Activated CD4-positive, alpha-beta memory T cell treated with anti-CD3 and anti-CD28 coated beads, Interleukin-2, amount 10 ng/mL, durations not matched to agents 7 days and 5 days (primary cell): ENCODE data around the gene HACD1. TPM values are rescaled to one million over a fixed set of nuclear protein-coding genes. Genes with fewer than 3 reads are reported as not detected.
"Not testable (repeated sequence)": the region's sequence is repeated elsewhere in the genome, so short reads cannot be mapped to it uniquely, and the experiment has no call there.

Experiments
- CTCF ChIA-PET: fragments of 350-600 bp; sonication (Branson Sonifier 250); formaldehyde crosslinking; loops from one replicate; lab custom pipeline; 2021; ENCODE audit warnings: antibody characterized with exemption, inconsistent platforms; lab: Charles Lee
- POLR2A ChIA-PET: fragments of 350-600 bp; sonication (Branson Sonifier 250); formaldehyde crosslinking; loops from one replicate; lab custom pipeline; 2021; ENCODE audit warnings: antibody characterized with exemption; lab: Charles Lee
- DNase-seq: peaks from one replicate; pipeline ENCODE4 v3.0.0-alpha.2; 2020
- H3K27ac Mint-ChIP-seq: one replicate; pipeline ENCODE4 v1.8.0; 2021; ENCODE audit warnings: mild to moderate bottlenecking, mixed read lengths
- H3K27me3 Mint-ChIP-seq: one replicate; pipeline ENCODE4 v1.8.0; 2021; ENCODE audit warnings: mixed read lengths
- H3K36me3 Mint-ChIP-seq: one replicate; pipeline ENCODE4 v1.8.0; 2021; ENCODE audit warnings: low read depth, mixed read lengths
- H3K4me1 Mint-ChIP-seq: one replicate; pipeline ENCODE4 v1.8.0; 2021; ENCODE audit warnings: mixed read lengths
- H3K4me3 Mint-ChIP-seq: one replicate; pipeline ENCODE4 v1.8.0; 2021; ENCODE audit warnings: mild to moderate bottlenecking, mixed read lengths
- H3K9me3 Mint-ChIP-seq: one replicate; pipeline ENCODE4 v1.8.0; 2021; ENCODE audit warnings: mixed read lengths
- total RNA-seq, 2 experiments: library from RNA; stranded (reverse); gene quantifications; one replicate each; pipeline ENCODE4 v1.2.3, GENCODE V29; 2021

The HACD1 gene
- total RNA-seq, 2 experiments from 2014 or later: 3.7 to 4.6 TPM

DNA sequence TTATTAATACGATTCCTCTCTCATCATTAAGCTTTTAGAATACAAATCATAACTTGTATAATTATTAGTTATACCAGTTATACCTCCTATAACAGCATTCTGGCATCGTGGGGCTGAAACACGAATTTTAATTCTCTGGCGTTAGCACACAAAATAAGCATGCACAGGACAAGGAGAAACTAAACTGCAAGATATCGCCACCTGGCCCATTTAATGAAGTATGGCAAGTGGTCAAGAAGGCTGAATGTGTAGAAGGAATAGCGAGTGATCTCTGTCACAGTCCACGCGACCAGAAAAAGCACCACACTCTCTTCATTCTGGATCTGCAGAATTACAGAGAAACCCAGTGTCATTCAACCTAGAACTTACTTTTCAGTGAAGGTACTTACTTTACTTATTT is 18.1 kb downstream of the HACD1 start:
- no peaks in the 10 kb centered on the region for H3K27me3 Mint-ChIP-seq
- H3K9me3 Mint-ChIP-seq: no peaks in the 10 kb centered on the region
- H3K36me3 Mint-ChIP-seq: no peaks in the 10 kb centered on the region
- DNase-seq: no peak
- CTCF ChIA-PET: no interaction called here
- no peak overlapping the region for H3K27ac Mint-ChIP-seq
- POLR2A ChIA-PET: no interaction called here
- H3K4me1 Mint-ChIP-seq: no peaks in the 10 kb centered on the region
- H3K4me3 Mint-ChIP-seq: no peak overlapping the region

DNA sequence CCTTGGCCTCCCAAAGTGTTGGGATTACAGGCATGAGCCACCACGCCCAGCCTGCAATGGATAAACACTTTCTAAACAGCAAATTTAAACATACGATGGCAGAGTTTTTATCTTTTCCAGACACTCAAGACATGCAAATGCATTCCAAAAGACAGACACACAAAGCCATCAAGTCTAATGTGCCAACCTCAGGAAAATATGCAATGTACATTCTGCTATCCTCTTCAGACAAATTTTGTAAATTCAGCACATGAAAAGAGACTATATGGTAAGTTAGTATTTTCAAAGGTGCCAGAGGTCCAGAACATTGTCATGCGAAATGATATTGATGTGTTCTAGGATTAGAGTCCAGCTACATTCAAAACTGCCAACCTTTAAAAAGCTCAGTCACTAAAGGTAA is 19.8 kb downstream of the HACD1 start:
- no peaks in the 10 kb centered on the region for H3K36me3 Mint-ChIP-seq
- CTCF ChIA-PET: interaction anchor here (0.8 to 1.2 kb wide), 4 partner anchors 9 to 188 kb away, joined by 3 to 6 read pairs (median 3); no protein-coding TSS in a partner anchor
- DNase-seq: no peak
- no peaks in the 10 kb centered on the region for H3K27me3 Mint-ChIP-seq
- H3K27ac Mint-ChIP-seq: no peak overlapping the region
- H3K9me3 Mint-ChIP-seq: no peaks in the 10 kb centered on the region
- H3K4me3 Mint-ChIP-seq: no peak overlapping the region
- H3K4me1 Mint-ChIP-seq: no peaks in the 10 kb centered on the region
- POLR2A ChIA-PET: interaction anchor here (1.2 kb wide), 1 partner anchor 143 kb away, joined by 3 read pairs; the partner anchor contains the start of gene ST8SIA6

DNA sequence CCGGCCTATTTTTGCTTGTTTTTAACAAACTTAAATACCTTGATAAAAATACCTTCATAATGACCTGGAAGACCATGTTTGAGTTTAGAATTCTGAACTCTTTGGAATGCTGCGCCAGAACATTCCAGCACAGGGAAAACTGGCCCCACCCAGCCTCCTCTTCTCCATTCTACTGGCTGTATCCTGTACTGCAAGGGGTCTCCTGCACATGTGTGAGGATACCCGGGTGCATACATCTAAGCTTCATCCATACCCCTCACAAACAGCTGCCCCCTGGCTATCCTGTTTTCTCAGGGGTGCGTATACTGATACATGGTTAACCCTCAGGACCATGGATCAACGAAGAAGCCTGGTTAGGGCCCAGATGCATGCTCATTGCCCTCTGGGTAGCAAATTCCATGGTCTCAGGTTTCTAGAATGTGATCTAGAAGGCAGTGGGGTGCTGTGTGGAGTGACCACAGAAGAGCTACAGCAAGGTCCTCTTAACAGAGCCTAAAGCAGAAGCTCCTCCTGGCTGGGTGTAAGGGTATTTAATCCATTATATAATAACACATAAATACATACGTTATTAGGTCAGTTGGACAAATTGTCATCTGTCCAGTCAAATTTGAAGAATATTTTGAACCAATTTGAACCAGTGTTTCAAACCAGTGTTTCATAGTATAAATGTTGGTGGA is 26.1 kb downstream of the HACD1 start:
- CTCF ChIA-PET: interaction anchor here (0.6 to 1.5 kb wide), 4 partner anchors 9 to 181 kb away, joined by 3 to 4 read pairs (median 3); no protein-coding TSS in a partner anchor
- Mint-ChIP-seq H3K27ac (no peak overlapping the region), H3K36me3 (no peaks in the 10 kb centered on the region), H3K4me1 (peaks cover 3% of the 10 kb centered on the region), H3K27me3 (peaks cover 3% of the 10 kb centered on the region), H3K4me3 (no peak overlapping the region), H3K9me3 (no peaks in the 10 kb centered on the region)
- POLR2A ChIA-PET: no interaction called here
- no peak for DNase-seq

- H3K4me1 Mint-ChIP-seq, H3K27ac Mint-ChIP-seq, DNase-seq, H3K36me3 Mint-ChIP-seq, H3K4me3 Mint-ChIP-seq, H3K9me3 Mint-ChIP-seq, POLR2A ChIA-PET: not testable (repeated sequence)
- H3K27me3 Mint-ChIP-seq: peaks cover 13% of the 10 kb centered on the region
- CTCF ChIA-PET: interaction anchor here (1.5 kb wide), 1 partner anchor 147 kb away, joined by 3 read pairs; no protein-coding TSS in a partner anchor
Measured at GRCh38 chr10:17589316-17589715, 27.9 kb downstream of the HACD1 start.

GRCh38 chr10:17588420-17588819 is 28.8 kb downstream of the HACD1 start:
- Mint-ChIP-seq H3K9me3 (no peaks in the 10 kb centered on the region), H3K27ac (no peak overlapping the region), H3K36me3 (no peaks in the 10 kb centered on the region), H3K27me3 (peaks cover 13% of the 10 kb centered on the region), H3K4me3 (no peak overlapping the region), H3K4me1 (peaks cover 4% of the 10 kb centered on the region)
- CTCF ChIA-PET: no interaction called here
- no peak for DNase-seq
- POLR2A ChIA-PET: no interaction called here

- H3K4me1 Mint-ChIP-seq, H3K9me3 Mint-ChIP-seq, H3K4me3 Mint-ChIP-seq, H3K36me3 Mint-ChIP-seq, CTCF ChIA-PET, DNase-seq, H3K27ac Mint-ChIP-seq, POLR2A ChIA-PET: not testable (repeated sequence)
- H3K27me3 Mint-ChIP-seq: peaks cover 13% of the 10 kb centered on the region
Measured at GRCh38 chr10:17587321-17587720, 29.9 kb downstream of the HACD1 start.

DNA sequence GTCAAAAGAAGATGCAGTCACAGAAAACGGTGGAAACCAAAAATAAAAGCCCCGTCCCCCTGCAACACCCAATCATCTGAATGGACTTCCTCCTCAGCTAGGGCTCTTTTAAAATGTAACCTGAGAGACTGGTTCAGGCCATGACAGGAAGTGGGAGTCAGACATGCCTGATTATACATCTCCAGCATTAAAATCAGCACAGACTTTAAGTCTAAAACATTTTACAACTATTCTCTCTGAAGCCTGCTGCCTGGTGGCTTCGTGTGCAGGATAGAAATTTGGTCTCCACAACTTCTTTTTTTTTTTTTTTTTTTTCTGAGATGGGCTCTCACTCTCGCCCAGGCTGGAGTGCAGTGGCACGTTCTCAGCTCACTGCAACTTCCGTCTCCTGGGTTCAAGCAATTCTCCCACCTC is 30.3 kb downstream of the HACD1 start:
- H3K4me1 Mint-ChIP-seq: peaks cover 4% of the 10 kb centered on the region
- peaks cover 13% of the 10 kb centered on the region for H3K27me3 Mint-ChIP-seq
- H3K27ac Mint-ChIP-seq: no peak overlapping the region
- H3K36me3 Mint-ChIP-seq: no peaks in the 10 kb centered on the region
- ChIA-PET POLR2A (no interaction called here), CTCF (interaction anchor here (0.7 kb wide), 1 partner anchor 133 kb away, joined by 3 read pairs; no protein-coding TSS in a partner anchor)
- no peak for DNase-seq
- no peak overlapping the region for H3K4me3 Mint-ChIP-seq
- H3K9me3 Mint-ChIP-seq: no peaks in the 10 kb centered on the region

DNA sequence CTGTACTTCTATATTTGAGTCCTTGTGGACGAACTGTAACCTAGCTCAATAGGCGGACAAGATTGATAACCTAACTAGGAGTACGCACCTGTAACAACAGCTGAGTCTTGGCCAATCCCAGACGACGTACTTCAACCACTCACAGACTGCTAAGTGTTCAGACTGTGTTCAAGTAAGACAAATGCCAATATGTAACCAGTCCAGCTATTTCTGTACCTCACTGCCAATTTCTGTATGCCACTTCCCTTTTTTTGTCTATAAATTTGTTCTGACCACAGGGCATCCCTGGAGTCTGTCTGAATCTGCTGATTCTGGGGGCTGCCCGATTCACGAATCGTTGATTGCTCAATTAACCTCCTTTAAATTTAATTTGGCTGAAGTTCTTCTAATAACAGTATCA is 32.2 kb downstream of the HACD1 start:
- peaks cover 11% of the 10 kb centered on the region for H3K27me3 Mint-ChIP-seq
- H3K27ac Mint-ChIP-seq: no peak overlapping the region
- ChIA-PET CTCF (no interaction called here), POLR2A (no interaction called here)
- no peak for DNase-seq
- H3K4me3 Mint-ChIP-seq: no peak overlapping the region
- H3K4me1 Mint-ChIP-seq: peaks cover 4% of the 10 kb centered on the region
- no peaks in the 10 kb centered on the region for H3K9me3 Mint-ChIP-seq
- H3K36me3 Mint-ChIP-seq: no peaks in the 10 kb centered on the region

GRCh38 chr10:17580885-17581284 is 36.3 kb downstream of the HACD1 start:
- ChIA-PET CTCF (interaction anchor here (0.5 kb wide), 1 partner anchor 155 kb away, joined by 3 read pairs; no protein-coding TSS in a partner anchor), POLR2A (interaction anchor here (1.2 kb wide), 1 partner anchor 14 kb away, joined by 5 read pairs; no protein-coding TSS in a partner anchor)
- no peaks in the 10 kb centered on the region for H3K9me3 Mint-ChIP-seq
- no peak overlapping the region for H3K4me3 Mint-ChIP-seq
- peaks cover 12% of the 10 kb centered on the region for H3K27me3 Mint-ChIP-seq
- H3K36me3 Mint-ChIP-seq: no peaks in the 10 kb centered on the region
- no peaks in the 10 kb centered on the region for H3K4me1 Mint-ChIP-seq
- DNase-seq: no peak
- no peak overlapping the region for H3K27ac Mint-ChIP-seq

- Mint-ChIP-seq H3K36me3 (no peaks in the 10 kb centered on the region), H3K4me3 (no peak overlapping the region), H3K27me3 (peaks cover 5% of the 10 kb centered on the region), H3K4me1 (no peaks in the 10 kb centered on the region), H3K9me3 (no peaks in the 10 kb centered on the region), H3K27ac (no peak overlapping the region)
- no peak for DNase-seq
- ChIA-PET POLR2A (no interaction called here), CTCF (interaction anchor here (0.7 kb wide), 1 partner anchor 134 kb away, joined by 3 read pairs; no protein-coding TSS in a partner anchor)
Measured at GRCh38 chr10:17578603-17579002, 38.6 kb downstream of the HACD1 start.

DNA sequence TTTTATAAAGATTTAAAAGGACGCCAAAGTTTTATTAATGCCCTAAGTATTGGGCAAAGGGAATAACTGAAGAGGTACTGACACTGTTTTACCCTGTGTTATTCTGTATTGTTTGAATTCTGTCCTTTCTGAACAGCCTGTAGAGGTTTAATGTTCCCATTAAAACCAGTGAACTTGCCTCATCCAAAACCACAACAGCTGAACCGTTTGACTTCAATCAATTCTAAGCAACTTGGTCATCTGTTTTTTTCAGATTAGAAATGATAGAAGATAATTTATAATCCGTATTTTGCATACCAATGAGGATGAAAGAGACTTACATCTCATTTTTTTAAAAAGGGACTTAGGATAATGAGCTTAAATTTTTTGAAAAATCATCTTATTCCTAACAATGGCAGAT is 40.4 kb downstream of the HACD1 start:
- Mint-ChIP-seq H3K27me3 (peaks cover 5% of the 10 kb centered on the region), H3K27ac (no peak overlapping the region), H3K4me3 (no peak overlapping the region), H3K9me3 (no peaks in the 10 kb centered on the region), H3K4me1 (no peaks in the 10 kb centered on the region), H3K36me3 (no peaks in the 10 kb centered on the region)
- DNase-seq: no peak
- POLR2A ChIA-PET: no interaction called here
- CTCF ChIA-PET: interaction anchor here (0.7 kb wide), 1 partner anchor 201 kb away, joined by 3 read pairs; no protein-coding TSS in a partner anchor

- no peak for DNase-seq
- Mint-ChIP-seq H3K9me3 (no peaks in the 10 kb centered on the region), H3K4me3 (no peak overlapping the region), H3K36me3 (no peaks in the 10 kb centered on the region), H3K27ac (no peak overlapping the region), H3K4me1 (no peaks in the 10 kb centered on the region), H3K27me3 (no peaks in the 10 kb centered on the region)
- ChIA-PET POLR2A (no interaction called here), CTCF (no interaction called here)
Measured at GRCh38 chr10:17564911-17565310, 52.3 kb downstream of the HACD1 start.

- H3K36me3 Mint-ChIP-seq: no peaks in the 10 kb centered on the region
- ChIA-PET CTCF (interaction anchor here (0.5 kb wide), 1 partner anchor 144 kb away, joined by 3 read pairs; no protein-coding TSS in a partner anchor), POLR2A (no interaction called here)
- no peaks in the 10 kb centered on the region for H3K9me3 Mint-ChIP-seq
- no peaks in the 10 kb centered on the region for H3K4me1 Mint-ChIP-seq
- no peak overlapping the region for H3K4me3 Mint-ChIP-seq
- DNase-seq: no peak
- no peak overlapping the region for H3K27ac Mint-ChIP-seq
- no peaks in the 10 kb centered on the region for H3K27me3 Mint-ChIP-seq
Measured at GRCh38 chr10:17563452-17563851, 53.7 kb downstream of the HACD1 start.
